Measurements from ENCODE around the gene STAP2. TPM values are rescaled to one million over a fixed set of nuclear protein-coding genes. Genes with fewer than 3 reads are reported as not detected.
"Not testable (repeated sequence)": the region's sequence is repeated elsewhere in the genome, so short reads cannot be mapped to it uniquely, and the experiment has no call there.

Gene STAP2
- total RNA-seq, 1 donor from 2014 or later, result 97.3 TPM

DNA sequence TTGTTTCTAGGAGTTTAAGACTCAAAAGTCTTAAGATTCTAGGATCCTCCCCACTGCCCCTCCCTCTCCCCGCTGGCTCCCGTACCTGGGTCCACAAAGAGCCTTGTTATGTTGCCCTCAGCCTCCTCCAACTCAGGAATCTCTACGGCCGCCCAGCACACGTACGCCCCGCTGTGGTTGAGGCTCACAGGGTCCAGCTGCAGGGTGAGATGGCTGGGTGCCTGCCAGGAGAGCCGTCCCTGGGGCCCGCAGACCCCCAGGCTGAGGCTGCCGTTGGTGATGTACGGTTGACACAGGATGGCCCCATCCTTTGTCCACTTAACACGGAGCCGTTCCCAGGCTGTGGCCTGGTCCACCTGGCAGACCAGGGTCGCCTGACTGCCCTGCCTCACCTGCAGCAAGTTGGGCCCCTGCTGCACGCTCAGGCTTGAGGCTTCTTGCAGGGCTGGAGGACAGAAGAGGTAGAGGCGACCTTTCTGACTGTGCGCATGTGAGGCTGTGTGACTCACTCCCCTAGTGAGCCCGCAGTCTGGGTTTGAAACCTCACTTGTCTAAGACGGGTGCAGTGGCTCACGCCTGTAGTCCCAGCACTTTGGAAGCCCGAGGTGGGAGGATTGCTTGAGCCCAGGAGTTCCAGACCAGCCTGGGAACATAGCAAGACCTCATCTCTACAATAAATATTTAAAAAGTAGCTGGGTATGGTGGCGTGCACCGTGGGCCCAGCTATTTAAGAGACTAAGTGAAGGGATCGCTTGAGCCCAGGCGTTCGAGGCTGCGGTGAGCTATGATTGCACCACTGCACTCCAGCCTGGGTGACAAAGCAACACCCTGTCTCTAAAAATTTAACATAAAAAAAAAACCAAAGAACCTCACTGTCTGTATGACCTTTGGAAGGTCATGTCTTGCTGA lies 40.5 kb downstream of the STAP2 start:
- ATAC-seq, result peak; percentile 28

- no peak for ATAC-seq
These were observed 42.5 kb downstream of the STAP2 start for GRCh38 chr19:4295972-4296771.

GRCh38 chr19:4294389-4294788 lies 44.2 kb downstream of the STAP2 start:
- no peak for ATAC-seq

GRCh38 chr19:4292515-4292914 lies 46.1 kb downstream of the STAP2 start:
- ATAC-seq, result no peak

DNA sequence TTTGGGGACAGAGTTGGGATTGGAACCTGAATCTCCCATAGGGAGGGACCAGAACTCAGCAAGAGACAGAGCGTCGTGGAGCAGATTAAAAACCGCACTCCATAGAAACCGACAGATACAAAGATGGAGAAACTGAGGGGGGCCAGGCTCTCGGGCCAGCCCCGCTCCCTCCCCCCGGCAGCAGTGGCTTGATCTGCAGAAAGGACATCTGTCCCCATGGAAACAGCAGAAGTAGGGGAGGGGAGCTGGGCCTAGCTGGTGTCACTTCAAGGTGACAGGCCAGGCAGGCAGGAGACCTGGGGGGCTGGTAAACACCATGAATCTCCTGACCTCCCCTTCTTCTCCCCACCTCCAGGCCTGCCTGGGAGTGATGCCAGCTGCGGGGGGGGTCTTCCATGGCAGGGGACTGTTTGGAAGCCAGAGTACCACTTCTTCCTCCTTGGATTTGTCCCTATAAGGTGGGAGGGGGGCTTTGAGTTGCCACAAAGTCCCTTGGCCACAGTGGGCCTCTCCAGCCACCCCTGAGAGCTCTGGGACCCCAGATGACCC lies 47.4 kb downstream of the STAP2 start:
- no peak for ATAC-seq

DNA sequence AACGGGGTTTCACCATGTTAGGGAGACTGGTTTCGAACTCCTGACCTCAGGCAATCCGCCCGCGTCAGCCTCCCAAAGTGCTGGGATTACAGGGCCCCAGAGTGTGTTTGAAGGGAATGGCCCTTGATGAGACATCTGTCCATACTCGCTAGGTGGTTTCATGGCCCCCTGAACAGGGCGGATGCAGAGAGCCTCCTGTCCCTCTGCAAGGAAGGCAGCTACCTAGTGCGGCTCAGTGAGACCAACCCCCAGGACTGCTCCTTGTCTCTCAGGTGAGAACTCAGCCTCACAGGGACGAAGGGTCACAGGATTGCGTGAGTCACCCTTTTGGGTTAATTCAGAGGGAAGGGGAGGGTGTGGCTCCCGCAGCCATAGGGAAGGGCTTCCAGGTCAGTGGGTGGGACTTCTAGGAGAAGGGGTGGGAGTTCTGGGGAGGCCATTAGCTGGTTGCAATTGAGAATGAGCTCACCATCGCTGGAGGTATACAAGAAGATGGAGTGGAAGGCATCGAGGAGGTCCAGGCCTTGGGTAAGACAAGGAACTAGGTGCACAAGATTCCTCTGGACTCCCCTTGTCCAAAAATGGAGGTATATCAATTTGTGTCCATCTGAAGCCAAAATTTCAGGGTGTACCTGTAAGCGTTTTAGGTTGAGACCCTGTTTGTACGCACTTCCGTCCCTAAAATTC lies 50.4 kb downstream of the STAP2 start:
- peak; percentile 57 for ATAC-seq

- not testable (repeated sequence) for ATAC-seq
These were observed 52.5 kb downstream of the STAP2 start for GRCh38 chr19:4286141-4286540.

DNA sequence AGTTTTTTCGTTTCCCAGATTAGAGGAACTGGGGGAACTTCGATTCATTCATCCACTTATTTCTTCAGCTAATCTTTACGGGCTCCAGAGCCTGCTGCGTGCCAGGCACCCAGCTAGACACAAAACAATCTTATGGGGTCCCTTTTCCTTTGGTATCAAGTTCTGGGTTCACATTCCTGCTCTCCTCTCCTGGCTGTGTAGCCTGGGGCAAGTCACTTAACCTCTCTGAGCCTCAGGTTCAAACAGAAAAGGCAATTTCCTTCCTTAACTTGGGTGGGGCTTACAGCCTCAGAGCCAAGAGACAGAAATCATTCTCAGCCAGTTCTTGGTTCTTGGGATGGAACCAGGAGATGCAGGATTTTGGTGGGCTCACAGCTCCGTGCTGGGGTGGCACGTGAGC lies 53.7 kb downstream of the STAP2 start:
- ATAC-seq, result no peak

GRCh38 chr19:4284176-4284958 lies 54.3 kb downstream of the STAP2 start:
- peak; percentile 59 for ATAC-seq

GRCh38 chr19:4279530-4280422 lies 58.9 kb downstream of the STAP2 start:
- no peak for ATAC-seq

GRCh38 chr19:4279267-4279529 lies 59.4 kb downstream of the STAP2 start:
- no peak for ATAC-seq

DNA sequence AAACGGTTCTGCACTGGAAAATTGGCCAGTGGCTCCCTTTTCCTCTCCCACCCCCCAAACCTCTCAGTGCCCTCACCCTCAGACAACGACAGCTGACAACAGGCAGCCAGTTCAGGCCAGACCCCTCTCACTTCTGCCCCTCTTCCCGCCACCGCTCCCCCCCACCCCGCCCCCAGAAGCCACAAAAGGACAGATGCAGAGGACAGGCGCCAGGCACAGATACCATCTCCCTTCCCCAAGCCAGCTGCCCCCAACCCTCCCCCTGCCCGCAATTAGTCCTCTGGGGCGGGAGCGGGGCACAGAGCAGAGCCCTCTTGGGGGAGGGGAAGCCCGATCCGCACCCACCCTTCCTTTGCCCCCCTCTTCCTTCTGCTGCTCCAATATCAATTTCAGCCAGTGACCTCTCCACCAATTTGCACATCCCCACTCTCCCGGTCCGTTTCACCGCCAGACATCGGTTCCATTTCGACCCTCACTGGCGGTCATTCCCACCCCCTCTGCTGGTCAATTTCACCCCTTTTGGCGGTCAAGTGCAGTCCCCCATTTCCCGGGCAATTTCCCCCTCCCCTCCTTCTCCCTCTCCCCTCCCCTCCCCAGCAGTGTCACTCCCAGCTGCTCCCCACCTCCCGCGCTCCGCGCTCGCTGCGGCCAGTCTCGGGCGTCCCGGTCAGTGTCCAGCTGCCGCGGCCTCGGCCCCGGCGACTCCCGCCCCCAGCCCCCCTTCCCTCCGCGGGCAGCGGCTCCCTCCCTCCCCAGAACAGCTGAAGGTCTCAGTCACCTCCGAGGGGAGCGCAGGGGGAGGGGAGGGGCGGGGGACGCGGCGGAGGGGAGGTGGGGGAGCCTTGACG lies 60.0 kb downstream of the STAP2 start, which contains the start of gene SHD:
Gene SHD, plus strand, starts transcription at position 848 of the 848 bp plus-strand sequence. CDS start 798 bp downstream, outside the sequence.
- ATAC-seq, result no peak

GRCh38 chr19:4278010-4278409 lies 60.6 kb downstream of the STAP2 start:
- no peak for ATAC-seq

DNA sequence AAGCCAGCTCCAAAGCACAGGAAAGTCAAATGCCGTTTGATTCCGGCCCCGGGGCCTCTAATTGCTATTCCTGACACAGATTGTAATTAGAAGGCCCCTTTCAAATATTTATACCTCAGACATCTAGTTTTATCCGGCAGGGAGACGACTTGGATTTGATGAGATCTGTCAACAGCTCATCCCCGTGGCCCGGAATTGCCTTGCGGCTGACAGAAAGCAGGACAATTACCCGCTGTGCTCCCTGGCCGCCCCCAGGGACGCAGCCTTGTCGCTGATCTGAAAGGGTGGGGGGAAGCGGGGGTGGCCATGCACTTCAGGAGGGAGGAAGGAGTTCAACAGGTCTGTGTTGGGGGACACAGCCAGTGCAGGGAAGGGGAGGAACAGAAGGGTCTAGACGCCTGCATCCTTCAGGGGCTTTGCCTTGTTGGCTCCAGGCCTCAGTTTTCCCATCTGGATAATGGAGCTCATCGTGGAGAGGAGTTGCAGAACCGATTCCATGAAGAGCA lies 61.4 kb downstream of the STAP2 start:
- no peak for ATAC-seq

DNA sequence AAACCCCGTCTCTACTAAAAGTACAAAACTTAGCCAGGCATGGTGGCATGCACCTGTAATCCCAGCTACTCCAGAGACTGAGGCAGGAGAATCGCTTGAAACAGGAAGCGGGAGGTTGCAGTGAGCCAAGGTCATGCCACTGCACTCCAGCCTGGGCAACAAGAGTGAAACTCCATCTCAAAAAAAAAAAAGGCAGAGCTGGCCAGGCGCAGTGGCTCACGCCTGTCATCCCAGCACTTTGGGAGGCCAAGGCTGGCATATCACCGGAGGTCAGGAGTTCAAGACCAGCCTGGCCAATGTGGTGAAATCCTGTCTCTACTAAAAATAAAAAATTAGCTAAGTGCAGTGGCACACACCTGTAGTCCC lies 64.3 kb downstream of the STAP2 start:
- not testable (repeated sequence) for ATAC-seq
